ENCODE data around the gene STAT5A. TPM values are rescaled to one million over a fixed set of nuclear protein-coding genes. Genes with fewer than 3 reads are reported as not detected.

The STAT5A gene
- total and polyA plus RNA-seq, 3 donors from 2014 or later = 13.7 to 37.0 (median 27.8) TPM

DNA sequence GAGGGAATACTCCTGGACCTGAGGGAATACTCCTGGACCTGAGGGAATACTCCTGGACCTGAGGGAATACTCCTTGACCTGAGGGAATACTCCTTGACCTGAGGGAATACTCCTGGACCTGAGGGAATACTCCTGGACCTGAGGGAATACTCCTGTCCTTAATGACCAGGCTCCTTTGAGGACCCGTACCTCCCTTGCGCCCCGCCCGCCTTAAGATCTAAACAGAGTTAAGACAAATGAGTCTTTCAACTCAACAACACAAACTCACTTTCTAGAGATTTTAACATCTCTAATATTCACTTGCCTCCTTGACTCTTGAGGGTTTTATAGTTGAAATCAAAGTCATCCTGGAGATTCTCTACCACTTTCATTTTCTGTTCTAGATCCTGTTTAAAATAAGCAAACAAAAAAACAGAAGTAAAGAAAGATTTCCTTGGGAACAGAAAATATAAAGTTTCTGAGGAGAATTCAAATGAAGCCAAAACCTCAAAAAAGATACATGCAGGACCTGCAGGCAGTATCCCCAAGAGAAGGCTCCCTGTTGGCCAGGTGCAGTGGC is 50.2 kb downstream of the STAT5A start:
- intact Hi-C loops (cut with DNase I; ENCODE audit: low total_unique reads) = no loop called here
- Histone ChIP-seq H3K27me3 (no peaks in the 10 kb centered on the region), H3K4me3 (no peak overlapping the region), H3K27ac (no peak overlapping the region), H3K4me1 (no peaks in the 10 kb centered on the region), H3K36me3 (ENCODE audit: low read depth, missing control alignments) (no peaks in the 10 kb centered on the region), H3K9me3 (no peaks in the 10 kb centered on the region)
- DNase-seq = no peak
- WGBS, 2 donors = 85 to 98% methylated on average over 4 of the region's 4 CpGs
- TF ChIP-seq POLR2A (IDR thresholded peaks at IDR 0.05) = no peak
- TF ChIP-seq, protein P1, sequence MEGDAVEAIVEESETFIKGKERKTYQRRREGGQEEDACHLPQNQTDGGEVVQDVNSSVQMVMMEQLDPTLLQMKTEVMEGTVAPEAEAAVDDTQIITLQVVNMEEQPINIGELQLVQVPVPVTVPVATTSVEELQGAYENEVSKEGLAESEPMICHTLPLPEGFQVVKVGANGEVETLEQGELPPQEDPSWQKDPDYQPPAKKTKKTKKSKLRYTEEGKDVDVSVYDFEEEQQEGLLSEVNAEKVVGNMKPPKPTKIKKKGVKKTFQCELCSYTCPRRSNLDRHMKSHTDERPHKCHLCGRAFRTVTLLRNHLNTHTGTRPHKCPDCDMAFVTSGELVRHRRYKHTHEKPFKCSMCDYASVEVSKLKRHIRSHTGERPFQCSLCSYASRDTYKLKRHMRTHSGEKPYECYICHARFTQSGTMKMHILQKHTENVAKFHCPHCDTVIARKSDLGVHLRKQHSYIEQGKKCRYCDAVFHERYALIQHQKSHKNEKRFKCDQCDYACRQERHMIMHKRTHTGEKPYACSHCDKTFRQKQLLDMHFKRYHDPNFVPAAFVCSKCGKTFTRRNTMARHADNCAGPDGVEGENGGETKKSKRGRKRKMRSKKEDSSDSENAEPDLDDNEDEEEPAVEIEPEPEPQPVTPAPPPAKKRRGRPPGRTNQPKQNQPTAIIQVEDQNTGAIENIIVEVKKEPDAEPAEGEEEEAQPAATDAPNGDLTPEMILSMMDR (IDR thresholded peaks at IDR 0.05) = no peak

DNA sequence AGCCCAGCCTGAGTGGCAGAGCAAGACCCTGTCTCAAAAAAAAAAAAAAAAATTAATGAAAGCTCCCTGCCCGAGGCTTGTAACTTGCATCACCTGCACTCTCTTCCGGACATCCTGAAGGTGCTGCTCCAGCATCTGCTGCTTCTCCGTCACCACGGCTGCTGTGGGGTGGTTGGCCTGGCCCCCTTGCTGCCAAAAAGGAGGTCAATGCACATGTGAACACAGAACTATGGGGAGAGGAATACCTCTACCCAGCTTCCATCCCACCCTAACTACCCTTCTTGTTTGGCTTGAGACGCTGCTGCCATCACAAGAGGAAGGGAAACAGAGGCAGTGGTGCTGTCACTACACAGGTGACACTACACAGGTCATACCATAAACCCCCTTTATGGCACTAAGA is 50.9 kb downstream of the STAT5A start:
- no peak overlapping the region for H3K4me3 ChIP-seq
- H3K4me1 ChIP-seq = no peaks in the 10 kb centered on the region
- H3K27ac ChIP-seq = no peak overlapping the region
- TF ChIP-seq POLR2A (IDR thresholded peaks at IDR 0.05) = no peak
- TF ChIP-seq, protein P1 (IDR thresholded peaks at IDR 0.05) = no peak
- H3K27me3 ChIP-seq = no peaks in the 10 kb centered on the region
- no peaks in the 10 kb centered on the region for H3K36me3 ChIP-seq (ENCODE audit: low read depth, missing control alignments)
- intact Hi-C loops (cut with DNase I; ENCODE audit: low total_unique reads) = no loop called here
- no peak for DNase-seq
- no peaks in the 10 kb centered on the region for H3K9me3 ChIP-seq
- 81 to 87% methylated on average over 5 of the region's 5 CpGs for WGBS, 2 donors

DNA sequence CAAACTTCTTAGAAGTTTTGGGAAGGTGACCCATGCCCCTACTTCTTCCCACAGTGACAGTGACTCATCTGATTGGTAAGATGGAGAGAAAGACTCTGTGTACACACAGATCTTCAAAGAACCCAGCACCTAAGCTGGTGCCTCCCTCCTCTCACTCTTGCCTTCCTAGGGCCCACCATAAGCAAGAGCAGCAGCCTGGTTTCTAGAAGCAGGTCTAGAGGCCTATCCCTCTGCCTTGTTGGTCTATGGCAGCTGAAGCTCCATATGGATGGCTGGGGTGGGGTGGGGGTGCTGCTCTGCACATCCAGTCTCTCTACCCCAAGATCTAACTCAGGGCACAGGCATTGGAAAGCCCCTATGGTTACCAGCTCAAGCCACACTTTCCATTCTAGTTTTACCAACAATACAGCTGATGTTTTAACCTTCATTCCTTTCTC is 52.4 kb downstream of the STAT5A start:
- H3K4me3 ChIP-seq = no peak overlapping the region
- no peaks in the 10 kb centered on the region for H3K4me1 ChIP-seq
- H3K36me3 ChIP-seq (ENCODE audit: low read depth, missing control alignments) = no peaks in the 10 kb centered on the region
- intact Hi-C loops (cut with DNase I; ENCODE audit: low total_unique reads) = no loop called here
- H3K9me3 ChIP-seq = no peaks in the 10 kb centered on the region
- no peak overlapping the region for H3K27ac ChIP-seq
- TF ChIP-seq, protein P1 (IDR thresholded peaks at IDR 0.05) = no peak
- TF ChIP-seq POLR2A (IDR thresholded peaks at IDR 0.05) = no peak
- DNase-seq = no peak
- no peaks in the 10 kb centered on the region for H3K27me3 ChIP-seq

DNA sequence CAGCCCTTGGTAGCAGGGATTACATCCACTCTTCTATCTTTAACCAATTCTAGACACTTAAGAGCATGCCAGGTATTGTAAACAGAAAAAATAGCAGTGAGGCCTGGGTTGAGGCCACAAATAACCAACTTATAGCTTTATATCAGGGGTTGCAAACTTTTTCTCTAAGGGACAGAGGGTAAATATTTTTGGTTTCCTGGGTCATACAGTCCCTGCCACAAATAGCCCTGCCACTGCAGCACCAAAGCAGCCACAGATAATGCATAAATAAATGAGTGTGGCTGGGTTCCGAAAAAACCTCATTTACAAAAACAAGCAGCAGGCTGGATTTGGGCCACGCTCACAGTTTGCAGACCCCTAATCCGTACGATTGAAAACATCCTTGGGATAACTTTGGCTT is 53.3 kb downstream of the STAT5A start:
- 78 to 90% methylated on average over 4 of the region's 4 CpGs for WGBS, 2 donors
- H3K27ac ChIP-seq = no peak overlapping the region
- H3K4me1 ChIP-seq = no peaks in the 10 kb centered on the region
- H3K27me3 ChIP-seq = no peaks in the 10 kb centered on the region
- no peaks in the 10 kb centered on the region for H3K36me3 ChIP-seq (ENCODE audit: low read depth, missing control alignments)
- intact Hi-C loops (cut with DNase I; ENCODE audit: low total_unique reads) = no loop called here
- DNase-seq = no peak
- no peak overlapping the region for H3K4me3 ChIP-seq
- TF ChIP-seq POLR2A (IDR thresholded peaks at IDR 0.05) = no peak
- TF ChIP-seq, protein P1 (IDR thresholded peaks at IDR 0.05) = no peak
- no peaks in the 10 kb centered on the region for H3K9me3 ChIP-seq
